ENCODE data around the gene ARHGEF4. TPM values are rescaled to one million over a fixed set of nuclear protein-coding genes. Genes with fewer than 3 reads are reported as not detected.
"Not testable (repeated sequence)": the region's sequence is repeated elsewhere in the genome, so short reads cannot be mapped to it uniquely, and the experiment has no call there.

ARHGEF4 gene
- total and polyA plus RNA-seq, 3 experiments from 2014 or later: 0.51 to 5.3 (median 1.2) TPM

DNA sequence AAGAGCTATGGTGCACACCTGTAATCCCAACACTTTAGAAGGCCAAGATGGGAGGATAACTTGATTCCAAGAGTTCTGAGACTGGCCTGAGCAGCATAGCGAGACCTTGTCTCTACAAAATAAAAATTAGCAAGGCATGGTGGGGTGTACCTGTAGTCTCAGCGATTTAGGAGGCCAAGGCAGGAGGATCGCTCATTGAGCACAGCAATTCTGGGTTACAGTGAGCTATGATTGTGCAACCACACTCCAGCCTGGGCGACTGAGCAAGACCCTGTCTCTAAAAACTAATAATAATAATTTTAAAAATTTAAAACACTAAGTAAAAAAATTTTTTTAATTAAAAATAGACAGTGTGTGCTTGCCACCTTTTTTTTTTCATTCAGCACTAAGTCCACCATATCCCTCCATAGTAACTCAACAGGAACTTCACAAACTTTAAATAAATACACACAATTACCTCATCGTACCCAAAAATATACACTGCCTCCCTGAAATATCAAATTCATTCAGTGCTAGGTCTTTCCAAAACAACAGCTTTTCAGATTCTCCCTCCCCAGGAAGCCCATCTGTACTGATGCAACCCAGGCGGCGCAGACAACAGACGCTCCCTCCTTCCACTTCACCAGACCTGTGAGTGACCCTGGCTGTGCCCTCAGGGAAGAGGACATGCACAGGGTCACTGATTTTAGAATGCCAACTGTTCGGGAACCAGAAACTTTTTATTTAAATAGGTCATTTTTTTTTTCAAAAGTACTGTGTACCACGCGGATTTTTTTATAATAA is 227.0 kb downstream of the ARHGEF4 start:
- peaks cover 43 to 77% (median 65%) of the 10 kb centered on the region in 3 donors for H3K4me1 Mint-ChIP-seq
- ChIA-PET POLR2A (no interaction called here), CTCF (no interaction called here)
- Histone ChIP-seq H3K36me3 (ENCODE audit: insufficient read depth, low read length) (peaks cover 11% of the 10 kb centered on the region), H3K4me3 (ENCODE audit: low read length) (no peak overlapping the region), H3K9me3 (ENCODE audit: low read length) (no peaks in the 10 kb centered on the region), H3K27ac (ENCODE audit: low read depth, low read length) (no peak overlapping the region), H3K27me3 (ENCODE audit: insufficient read depth, low read length, poor library complexity, severe bottlenecking) (no peaks in the 10 kb centered on the region), H3K4me1 (ENCODE audit: insufficient read depth, low read length) (no peaks in the 10 kb centered on the region)
- no peaks in the 10 kb centered on the region for H3K9me3 Mint-ChIP-seq
- DNase-seq: no peak
- no peaks in the 10 kb centered on the region for H3K27me3 Mint-ChIP-seq
- H3K4me3 Mint-ChIP-seq: no peak overlapping the region
- H3K27ac Mint-ChIP-seq: peak overlapping the region in 1 of 8 donors; percentile 45
- H3K36me3 Mint-ChIP-seq: peaks cover 0 to 73% (median 16%) of the 10 kb centered on the region in 3 donors

DNA sequence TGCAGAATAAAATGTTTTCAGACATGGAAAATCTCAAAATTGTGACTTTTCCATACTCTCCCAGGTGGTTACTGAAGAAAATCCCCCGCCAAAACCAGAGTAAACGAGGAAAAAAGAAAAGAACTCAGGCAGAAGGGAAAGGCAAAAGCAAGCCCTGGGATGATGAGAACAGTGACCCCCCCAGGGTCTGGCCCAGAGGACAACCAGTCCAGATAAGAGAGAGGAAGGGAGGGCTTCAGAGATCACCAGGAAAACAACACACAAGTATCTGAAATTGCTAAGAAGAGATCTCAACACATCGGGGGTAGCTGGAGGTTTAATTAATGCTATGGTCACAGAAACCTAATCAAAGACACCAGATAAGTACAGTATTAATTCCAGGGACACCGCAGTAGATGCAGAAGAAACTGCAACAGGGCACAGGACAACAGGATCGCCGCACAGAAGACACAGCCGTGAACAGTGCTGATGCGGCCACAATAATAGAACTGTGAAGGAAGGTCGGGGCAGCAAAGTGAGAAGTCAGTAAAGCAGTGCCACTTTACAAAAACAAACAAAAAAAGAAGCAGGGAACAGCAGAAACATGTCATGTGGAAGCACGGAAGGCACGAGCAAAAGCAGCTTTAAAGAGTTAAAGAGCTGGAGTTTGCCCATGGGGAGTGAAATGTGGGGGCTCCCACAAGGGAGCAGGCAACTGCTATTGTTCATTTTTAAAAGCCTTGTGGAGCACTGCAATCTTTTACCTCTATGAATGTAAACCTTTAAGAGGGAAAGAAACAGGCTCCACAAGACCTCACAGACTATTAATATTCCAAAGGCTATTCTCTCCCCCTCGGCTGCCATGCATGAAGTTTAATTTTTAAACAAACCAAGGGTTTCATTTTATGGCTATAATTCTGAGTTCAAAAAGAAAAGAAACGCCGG is 228.1 kb downstream of the ARHGEF4 start:
- peaks cover 39 to 73% (median 58%) of the 10 kb centered on the region in 3 donors for H3K4me1 Mint-ChIP-seq
- Histone ChIP-seq H3K36me3 (ENCODE audit: insufficient read depth, low read length) (peaks cover 3% of the 10 kb centered on the region), H3K4me3 (ENCODE audit: low read length) (no peak overlapping the region), H3K9me3 (ENCODE audit: low read length) (no peaks in the 10 kb centered on the region), H3K4me1 (ENCODE audit: insufficient read depth, low read length) (no peaks in the 10 kb centered on the region), H3K27me3 (ENCODE audit: insufficient read depth, low read length, poor library complexity, severe bottlenecking) (no peaks in the 10 kb centered on the region), H3K27ac (ENCODE audit: low read depth, low read length) (no peak overlapping the region)
- DNase-seq: no peak
- CTCF ChIA-PET: interaction anchor here (1.6 to 2.0 kb wide), 2 partner anchors 20 to 24 kb away, joined by 4 to 9 read pairs; no protein-coding TSS in a partner anchor
- no peaks in the 10 kb centered on the region for H3K27me3 Mint-ChIP-seq
- peak overlapping the region in 1 of 7 donors; percentile 72 for H3K4me3 Mint-ChIP-seq
- no peaks in the 10 kb centered on the region for H3K9me3 Mint-ChIP-seq
- H3K36me3 Mint-ChIP-seq: peaks cover 0 to 69% (median 18%) of the 10 kb centered on the region in 3 donors
- H3K27ac Mint-ChIP-seq: peak overlapping the region in 4 of 8 donors; percentile 9 to 77 (median 12)
- POLR2A ChIA-PET: no interaction called here

DNA sequence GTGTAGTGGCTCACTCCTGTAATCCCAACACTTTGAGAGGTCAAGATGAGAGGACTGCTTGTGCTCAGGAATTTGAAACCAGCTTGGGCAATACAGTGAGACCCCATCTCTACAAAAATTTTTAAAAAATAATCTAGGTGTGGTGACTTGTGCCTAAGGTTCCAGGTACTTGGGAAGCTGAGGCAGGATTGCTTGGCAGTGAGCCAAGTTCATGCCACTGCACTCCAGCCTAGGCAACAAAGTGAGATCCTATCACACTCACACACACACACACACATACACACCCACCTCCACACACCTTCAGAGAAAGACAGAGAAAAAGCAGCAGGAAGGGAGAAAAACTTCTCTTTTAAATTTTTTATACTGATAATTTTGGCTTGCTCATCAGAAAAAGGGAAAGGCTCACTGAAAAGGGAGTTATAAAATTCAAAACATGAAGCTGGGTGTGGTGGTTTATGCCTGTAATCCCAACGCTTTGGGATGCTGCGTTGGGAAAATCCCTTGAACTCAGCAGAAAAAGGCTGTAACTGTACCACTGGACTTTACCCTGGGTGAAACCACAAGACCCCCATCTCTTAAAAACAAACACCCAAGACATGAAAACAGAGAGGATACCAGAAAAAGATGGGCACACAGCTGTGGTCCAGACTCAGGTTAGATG is 230.9 kb downstream of the ARHGEF4 start:
- Mint-ChIP-seq H3K27me3 (no peaks in the 10 kb centered on the region), H3K4me3 (no peak overlapping the region), H3K9me3 (no peaks in the 10 kb centered on the region), H3K4me1 (peaks cover 40 to 74% (median 59%) of the 10 kb centered on the region in 3 donors), H3K27ac (peak overlapping the region in 5 of 8 donors; percentile 2 to 85 (median 3)), H3K36me3 (peaks cover 0 to 73% (median 18%) of the 10 kb centered on the region in 3 donors)
- Histone ChIP-seq H3K9me3 (ENCODE audit: low read length) (no peaks in the 10 kb centered on the region), H3K27ac (ENCODE audit: low read depth, low read length) (no peak overlapping the region), H3K4me1 (ENCODE audit: insufficient read depth, low read length) (no peaks in the 10 kb centered on the region), H3K4me3 (ENCODE audit: low read length) (no peak overlapping the region), H3K36me3 (ENCODE audit: insufficient read depth, low read length) (peaks cover 10% of the 10 kb centered on the region), H3K27me3 (ENCODE audit: insufficient read depth, low read length, poor library complexity, severe bottlenecking) (no peaks in the 10 kb centered on the region)
- DNase-seq: no peak
- ChIA-PET POLR2A (no interaction called here), CTCF (no interaction called here)

DNA sequence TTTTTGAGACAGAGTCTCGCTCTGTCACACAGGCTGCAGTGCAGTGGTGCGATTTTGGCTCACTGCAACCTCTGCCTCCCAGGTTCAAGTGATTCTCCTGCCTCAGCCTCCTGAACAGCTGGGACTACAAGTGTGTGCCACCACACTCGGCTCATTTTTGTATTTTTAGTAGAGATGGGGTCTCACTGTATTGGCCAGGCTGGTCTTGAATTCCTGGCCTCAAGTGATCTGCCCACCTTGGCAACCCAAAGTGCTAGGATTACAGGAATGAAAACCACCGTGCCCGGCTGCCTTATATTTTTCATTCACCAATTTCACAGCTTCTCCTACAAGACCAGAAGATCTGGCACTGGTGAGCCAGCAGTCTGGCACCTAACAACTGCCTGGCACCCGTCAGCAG is 231.5 kb downstream of the ARHGEF4 start:
- H3K27me3 ChIP-seq (ENCODE audit: insufficient read depth, low read length, poor library complexity, severe bottlenecking); H3K27me3 Mint-ChIP-seq; H3K9me3 Mint-ChIP-seq; POLR2A ChIA-PET; DNase-seq; H3K4me1 ChIP-seq (ENCODE audit: insufficient read depth, low read length); H3K9me3 ChIP-seq (ENCODE audit: low read length); H3K27ac ChIP-seq (ENCODE audit: low read depth, low read length); H3K4me3 ChIP-seq (ENCODE audit: low read length); H3K4me3 Mint-ChIP-seq; CTCF ChIA-PET: not testable (repeated sequence)
- Mint-ChIP-seq H3K27ac (peak overlapping the region in 1 of 8 donors; percentile 74), H3K4me1 (peaks cover 39 to 73% (median 57%) of the 10 kb centered on the region in 3 donors), H3K36me3 (peaks cover 0 to 75% (median 18%) of the 10 kb centered on the region in 3 donors)
- H3K36me3 ChIP-seq (ENCODE audit: insufficient read depth, low read length): peaks cover 10% of the 10 kb centered on the region

DNA sequence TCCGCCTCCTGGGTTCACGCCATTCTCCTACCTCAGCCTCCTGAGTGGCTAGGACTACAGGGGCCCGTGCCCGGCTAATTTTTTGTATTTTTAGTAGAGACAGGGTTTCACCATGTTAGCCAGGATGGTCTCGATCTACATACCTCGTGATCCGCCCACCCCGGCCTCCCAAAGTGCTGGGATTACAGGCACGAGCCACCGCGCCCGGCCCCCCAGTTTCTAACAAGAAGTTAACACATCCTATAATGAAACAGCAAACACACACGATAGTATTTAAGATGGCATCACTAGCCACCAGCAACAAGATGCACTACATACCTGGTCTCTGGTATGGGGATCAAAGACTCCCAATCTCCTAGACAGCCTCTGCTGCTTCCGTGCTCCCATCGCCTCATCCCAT is 238.9 kb downstream of the ARHGEF4 start:
- Mint-ChIP-seq H3K4me1 (peaks cover 52 to 78% (median 72%) of the 10 kb centered on the region in 3 donors), H3K36me3 (peaks cover 0 to 86% (median 21%) of the 10 kb centered on the region in 3 donors), H3K27ac (peak overlapping the region in 2 of 8 donors; percentile 29 to 70)
- H3K4me3 ChIP-seq (ENCODE audit: low read length); H3K27ac ChIP-seq (ENCODE audit: low read depth, low read length); H3K27me3 Mint-ChIP-seq; CTCF ChIA-PET; H3K9me3 Mint-ChIP-seq; H3K27me3 ChIP-seq (ENCODE audit: insufficient read depth, low read length, poor library complexity, severe bottlenecking); H3K4me1 ChIP-seq (ENCODE audit: insufficient read depth, low read length); DNase-seq; H3K9me3 ChIP-seq (ENCODE audit: low read length); POLR2A ChIA-PET; H3K4me3 Mint-ChIP-seq: not testable (repeated sequence)
- H3K36me3 ChIP-seq (ENCODE audit: insufficient read depth, low read length): peaks cover 43% of the 10 kb centered on the region

DNA sequence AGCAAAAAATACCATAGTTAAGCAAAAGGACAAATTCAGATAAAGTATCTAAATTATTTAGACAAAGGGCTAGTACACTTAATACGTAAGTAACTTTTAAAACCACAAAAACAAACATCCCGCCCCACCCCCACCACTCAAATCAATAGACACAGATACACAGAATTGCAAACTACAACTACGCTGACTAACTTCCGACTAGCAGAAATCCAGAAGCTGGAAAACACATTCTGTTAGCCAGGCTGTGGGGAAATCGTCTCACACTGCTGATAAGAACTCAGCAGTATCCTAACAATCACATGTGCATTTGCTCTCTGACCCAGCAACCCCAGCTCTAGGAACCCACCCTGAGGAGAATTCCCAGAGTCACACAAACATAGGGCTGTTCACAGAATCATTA is 240.0 kb downstream of the ARHGEF4 start:
- Mint-ChIP-seq H3K36me3 (peaks cover 2 to 87% (median 23%) of the 10 kb centered on the region in 3 donors), H3K27ac (peak overlapping the region in 1 of 8 donors; percentile 54)

DNA sequence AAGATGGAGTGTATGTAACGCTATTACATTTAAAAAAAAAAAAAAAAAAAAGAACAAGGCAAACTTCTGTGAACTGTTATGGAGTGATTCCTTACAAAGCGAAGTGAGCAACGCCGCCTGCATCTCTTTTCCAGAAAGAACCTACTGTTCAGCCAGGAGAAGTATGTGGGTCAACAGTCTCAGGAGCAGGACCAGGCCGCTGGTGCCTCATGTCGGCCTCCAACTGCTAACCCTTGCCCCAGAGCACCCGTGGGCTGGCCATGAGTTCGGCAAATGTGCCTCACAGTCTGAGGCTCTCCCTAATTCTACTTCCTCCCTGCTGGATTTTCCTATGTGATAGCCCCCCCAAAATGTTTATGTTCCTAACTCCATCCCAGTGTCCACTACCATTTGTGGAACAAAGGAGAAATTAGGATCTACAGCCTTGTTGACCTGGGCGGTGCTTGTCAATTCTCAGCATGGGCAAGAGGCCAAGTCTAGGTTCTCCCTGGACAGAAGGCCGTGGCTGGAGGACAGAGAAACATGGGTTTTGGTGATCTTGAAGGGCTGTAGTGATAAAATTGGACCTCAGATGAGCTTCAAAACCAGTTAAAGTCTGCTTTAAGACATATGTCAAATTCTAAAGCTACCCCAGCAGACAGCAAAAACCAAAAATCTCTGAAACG is 240.6 kb downstream of the ARHGEF4 start:
- ChIA-PET POLR2A (no interaction called here), CTCF (no interaction called here)
- Histone ChIP-seq H3K4me3 (ENCODE audit: low read length) (no peak overlapping the region), H3K27ac (ENCODE audit: low read depth, low read length) (no peak overlapping the region), H3K27me3 (ENCODE audit: insufficient read depth, low read length, poor library complexity, severe bottlenecking) (no peaks in the 10 kb centered on the region), H3K9me3 (ENCODE audit: low read length) (no peaks in the 10 kb centered on the region), H3K36me3 (ENCODE audit: insufficient read depth, low read length) (peaks cover 50% of the 10 kb centered on the region), H3K4me1 (ENCODE audit: insufficient read depth, low read length) (no peaks in the 10 kb centered on the region)
- Mint-ChIP-seq H3K27me3 (no peaks in the 10 kb centered on the region), H3K4me3 (no peak overlapping the region), H3K36me3 (peaks cover 6 to 88% (median 26%) of the 10 kb centered on the region in 3 donors), H3K27ac (peak overlapping the region in 1 of 8 donors; percentile 9), H3K4me1 (peaks cover 56 to 80% (median 75%) of the 10 kb centered on the region in 3 donors), H3K9me3 (no peaks in the 10 kb centered on the region)
- no peak for DNase-seq

More for the DNA sequence above, 240.0 kb downstream of the ARHGEF4 start:
- no peak for DNase-seq
- no peaks in the 10 kb centered on the region for H3K27me3 ChIP-seq (ENCODE audit: insufficient read depth, low read length, poor library complexity, severe bottlenecking)
- no peak overlapping the region for H3K4me3 Mint-ChIP-seq
- peaks cover 55 to 78% (median 73%) of the 10 kb centered on the region in 3 donors for H3K4me1 Mint-ChIP-seq
- H3K9me3 Mint-ChIP-seq: no peaks in the 10 kb centered on the region
- ChIA-PET CTCF (no interaction called here), POLR2A (no interaction called here)
- H3K27ac ChIP-seq (ENCODE audit: low read depth, low read length): no peak overlapping the region
- H3K27me3 Mint-ChIP-seq: no peaks in the 10 kb centered on the region
- no peaks in the 10 kb centered on the region for H3K9me3 ChIP-seq (ENCODE audit: low read length)
- peaks cover 44% of the 10 kb centered on the region for H3K36me3 ChIP-seq (ENCODE audit: insufficient read depth, low read length)
- H3K4me1 ChIP-seq (ENCODE audit: insufficient read depth, low read length): no peaks in the 10 kb centered on the region
- H3K4me3 ChIP-seq (ENCODE audit: low read length): no peak overlapping the region
